Stimulated activated CD8-positive, alpha-beta memory T cell treated with anti-CD3 and anti-CD28 coated beads, Interleukin-15, amount 100 ng/mL, for 1 hour (primary cell): ENCODE data around the gene COBL.
A peak's percentile ranks its signal among the peaks of the same experiment; 100 is the strongest.

ENCODE experiments used
- DNase-seq: peaks from one replicate; pipeline ENCODE4 v3.0.0-alpha.2; 2020; ENCODE audit warnings: low read depth

The COBL gene

DNA sequence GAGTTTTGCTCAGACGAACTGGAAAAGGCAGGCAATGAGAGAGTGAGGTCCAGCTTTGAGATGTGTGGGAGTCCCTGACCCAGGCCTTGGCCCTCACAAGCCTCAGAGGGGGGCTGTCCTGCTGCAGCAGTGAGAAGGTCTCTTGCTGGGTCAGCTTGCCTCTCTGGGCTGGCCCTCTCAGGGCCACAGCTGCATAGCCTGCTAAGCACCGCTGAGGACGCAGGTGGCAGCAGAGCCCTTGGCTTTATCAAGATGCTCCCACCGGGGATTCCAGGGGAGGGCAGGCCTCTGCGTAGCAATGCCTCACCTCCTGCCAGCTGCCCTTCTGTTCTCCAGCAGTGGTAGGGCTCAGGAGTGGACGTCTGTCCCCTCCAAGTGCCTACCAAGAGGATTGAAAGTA, 128.7 kb downstream of the COBL start:
- DNase-seq = no peak

DNA sequence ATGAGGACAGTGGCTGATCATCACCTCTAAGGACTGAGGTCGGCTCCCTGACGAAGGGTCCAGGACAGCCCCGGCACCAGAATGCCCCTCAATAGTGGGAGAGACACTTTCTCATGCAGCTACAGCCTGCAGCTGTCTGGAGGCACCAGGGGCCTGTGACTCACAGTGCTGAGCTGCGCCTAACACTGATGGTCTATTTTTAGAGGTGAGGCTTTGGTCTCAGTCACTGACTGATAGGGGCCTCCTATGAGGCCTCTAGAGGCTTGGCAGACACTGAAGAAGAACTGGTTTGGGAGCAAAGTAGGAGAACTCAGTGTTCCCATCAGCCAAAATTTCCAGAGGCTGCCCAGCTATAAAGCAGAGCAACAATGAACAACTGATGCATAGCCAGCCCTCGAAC, 130.1 kb downstream of the COBL start:
- DNase-seq = no peak

DNA sequence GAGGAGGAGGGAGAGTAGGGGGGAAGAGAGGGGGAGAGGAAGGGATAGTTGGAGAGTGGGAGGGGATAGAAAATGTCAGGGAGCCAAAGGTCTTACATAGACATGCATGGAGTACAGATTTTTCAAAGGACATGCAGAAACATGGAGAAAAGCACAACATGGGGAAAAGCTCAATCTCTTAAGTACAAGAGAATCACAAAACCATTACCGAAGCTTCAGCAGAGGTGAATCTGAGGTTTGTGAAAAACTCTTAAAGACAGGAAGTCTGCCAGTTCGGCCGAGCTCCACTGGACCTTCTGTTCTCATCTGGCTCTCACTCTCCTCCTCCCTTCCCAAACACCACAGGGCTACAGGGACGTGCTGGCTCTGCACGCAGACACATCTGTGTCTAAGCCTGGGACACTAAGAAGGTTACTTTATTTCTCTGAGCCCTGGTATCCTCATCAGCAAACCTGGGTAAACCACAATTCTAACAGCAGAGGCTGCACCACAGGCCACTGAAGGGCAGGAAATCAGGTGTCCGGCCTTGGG, 133.9 kb downstream of the COBL start:
- DNase-seq = no peak

DNA sequence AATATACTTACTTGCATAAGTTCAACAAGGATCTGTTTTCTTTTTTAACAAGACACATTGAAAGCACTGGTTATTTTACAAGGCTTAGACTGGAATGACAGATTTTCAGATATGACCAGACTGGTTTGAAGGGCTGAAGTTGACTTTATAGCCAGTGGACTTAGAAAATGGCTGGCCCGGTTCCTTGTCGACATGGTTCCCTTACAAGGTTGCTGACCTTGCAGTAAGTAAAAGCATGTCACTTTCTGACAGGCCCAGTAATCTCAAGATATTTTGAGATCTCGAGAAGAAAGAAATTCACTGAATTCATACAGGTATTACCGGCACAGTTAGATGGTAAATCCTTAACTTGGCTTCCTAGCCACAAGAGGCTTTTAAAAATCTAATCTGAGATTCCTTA, 136.5 kb downstream of the COBL start:
- DNase-seq = no peak

DNA sequence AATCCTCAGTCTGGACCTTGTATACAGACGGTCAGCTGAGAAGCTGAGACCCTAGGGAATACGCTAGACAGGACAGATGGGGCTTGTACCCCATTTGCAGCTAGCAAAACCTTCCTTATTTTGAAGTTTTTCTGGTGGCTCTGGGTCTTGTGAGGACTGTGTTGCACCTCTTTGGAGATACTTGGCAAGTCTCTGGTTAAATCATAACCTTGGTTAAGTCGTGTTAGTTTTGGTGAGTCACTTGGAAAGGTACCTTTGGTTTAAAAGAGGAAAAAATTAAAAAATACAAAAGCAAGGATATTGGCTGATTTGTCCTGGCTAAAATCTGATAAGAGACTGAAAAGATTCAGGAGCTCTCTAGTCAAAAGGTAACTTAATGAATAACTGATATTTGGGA, 140.6 kb downstream of the COBL start:
- no peak for DNase-seq

DNA sequence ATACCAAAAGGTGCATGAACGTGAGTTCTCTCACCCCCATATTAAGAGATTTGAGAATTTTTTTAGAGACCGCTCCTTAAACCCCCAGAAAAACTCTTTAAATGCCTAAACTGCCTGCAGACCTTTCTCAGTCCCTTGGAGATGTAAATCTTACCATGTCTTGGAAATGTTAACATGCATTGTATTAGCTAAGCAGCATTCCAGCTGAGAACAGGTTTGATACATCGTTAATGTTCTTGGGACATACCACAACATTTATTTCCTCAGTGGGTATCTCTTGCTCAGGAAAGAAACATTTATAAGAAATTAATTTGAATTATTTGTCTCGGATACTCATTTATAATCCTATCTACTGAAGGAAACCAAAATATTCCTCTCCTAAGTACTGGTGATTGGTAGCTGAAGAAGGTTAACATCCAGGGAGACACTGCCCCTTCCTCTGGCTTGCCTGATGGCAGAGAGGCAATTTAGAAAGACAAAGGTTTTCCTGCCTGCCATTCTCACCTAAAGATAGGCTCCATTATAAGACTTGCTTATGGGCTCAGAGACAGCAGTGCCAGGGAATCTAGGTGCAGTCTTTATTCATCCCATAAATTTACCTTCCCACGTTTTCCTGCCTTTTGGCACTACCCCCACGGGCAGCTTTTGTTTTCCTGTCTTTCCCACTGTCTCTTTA, 141.2 kb downstream of the COBL start:
- no peak for DNase-seq

DNA sequence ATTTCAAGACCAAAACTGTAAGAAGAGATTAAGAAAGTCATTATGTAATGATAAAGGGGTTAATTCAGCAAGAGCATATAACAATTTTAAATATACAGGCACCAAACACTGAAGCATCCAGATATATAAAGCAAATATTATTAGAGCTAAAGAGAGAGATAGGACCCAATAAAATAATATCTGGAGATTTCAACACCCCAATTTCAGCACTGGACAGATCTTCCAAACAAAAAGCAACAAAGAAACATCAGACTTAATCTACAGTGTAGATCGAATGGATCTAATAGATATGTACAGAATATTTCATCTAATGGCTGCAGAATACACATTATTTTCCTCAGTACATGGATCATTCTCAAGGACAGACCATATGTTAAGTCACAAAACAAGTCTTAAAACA, 151.3 kb downstream of the COBL start:
- DNase-seq = no peak

DNA sequence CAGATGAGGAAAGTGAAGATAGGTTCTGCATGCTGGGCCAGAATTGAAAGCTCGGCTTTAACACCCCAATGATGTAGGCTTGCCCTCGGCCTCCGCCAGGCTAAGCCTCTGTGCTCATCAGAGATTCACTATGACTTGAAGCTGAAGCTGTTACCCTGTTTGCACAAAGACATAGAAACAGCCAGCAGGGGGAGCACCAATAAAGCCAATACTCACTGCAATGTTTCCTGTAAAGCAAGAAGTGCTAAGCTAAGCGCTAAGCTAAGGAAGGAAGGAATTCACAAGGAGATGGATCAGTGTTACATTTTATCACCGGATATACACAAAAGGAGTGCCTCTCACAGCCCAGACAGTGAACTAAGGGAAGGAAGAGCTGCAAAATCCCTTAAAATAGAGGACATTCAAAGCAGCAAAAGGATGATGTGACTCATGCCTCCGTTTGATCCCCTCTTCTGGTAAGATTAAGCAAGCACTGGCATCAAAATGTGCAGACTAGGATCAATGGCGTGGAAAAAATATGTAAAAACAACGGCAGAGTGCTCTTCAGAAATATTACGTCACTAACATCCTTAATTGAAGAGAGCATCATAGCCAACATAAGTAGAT, 153.8 kb downstream of the COBL start:
- DNase-seq = peak; percentile 41

DNA sequence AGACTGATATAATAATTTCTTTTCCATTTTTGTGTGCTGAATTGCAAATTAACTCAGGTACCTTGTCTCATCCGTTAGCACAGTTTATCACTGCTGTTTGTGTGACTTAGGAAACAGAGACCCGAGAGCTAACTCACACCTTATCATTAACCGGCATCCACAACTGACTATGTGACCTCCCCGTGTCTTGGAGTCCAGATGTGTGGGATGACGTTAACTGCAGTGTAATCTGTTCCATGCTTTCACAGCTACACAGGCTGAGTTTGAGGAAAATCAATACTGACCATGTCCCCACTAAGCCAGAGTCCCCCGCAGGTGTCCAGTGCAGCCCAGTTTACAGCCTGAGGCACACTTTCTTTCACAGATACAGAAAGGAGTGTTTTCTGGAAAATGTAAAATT, 154.7 kb downstream of the COBL start:
- DNase-seq = no peak

DNA sequence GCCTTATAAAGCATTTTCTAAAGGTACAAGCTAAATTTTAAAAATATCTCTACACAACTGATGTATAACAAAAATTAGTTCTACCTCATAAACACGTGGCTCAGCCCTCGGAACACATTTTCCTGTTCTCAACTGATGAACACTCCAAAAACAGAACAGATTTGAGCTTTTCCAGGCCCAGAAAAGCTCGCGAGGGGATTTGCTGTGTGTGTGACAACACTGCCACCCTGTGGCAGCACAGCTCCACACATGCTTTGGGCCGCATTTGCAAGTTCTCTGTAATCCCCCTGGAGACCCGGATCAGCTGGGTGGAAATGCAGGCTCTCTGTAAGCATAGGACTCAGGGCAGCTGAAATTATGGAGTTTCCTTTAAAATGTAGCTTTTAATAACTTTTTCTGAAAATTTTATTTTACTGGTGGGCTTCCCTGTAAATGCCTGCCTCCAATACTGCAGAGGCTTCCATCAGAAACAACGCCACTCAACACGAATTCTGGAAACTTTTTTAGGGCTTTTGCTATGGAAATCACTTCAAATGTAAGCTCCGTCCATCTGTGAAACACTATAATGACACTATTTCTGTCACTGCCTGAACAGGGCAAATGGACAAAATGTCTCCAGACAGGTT, 155.5 kb downstream of the COBL start:
- DNase-seq = peak; percentile 17

DNA sequence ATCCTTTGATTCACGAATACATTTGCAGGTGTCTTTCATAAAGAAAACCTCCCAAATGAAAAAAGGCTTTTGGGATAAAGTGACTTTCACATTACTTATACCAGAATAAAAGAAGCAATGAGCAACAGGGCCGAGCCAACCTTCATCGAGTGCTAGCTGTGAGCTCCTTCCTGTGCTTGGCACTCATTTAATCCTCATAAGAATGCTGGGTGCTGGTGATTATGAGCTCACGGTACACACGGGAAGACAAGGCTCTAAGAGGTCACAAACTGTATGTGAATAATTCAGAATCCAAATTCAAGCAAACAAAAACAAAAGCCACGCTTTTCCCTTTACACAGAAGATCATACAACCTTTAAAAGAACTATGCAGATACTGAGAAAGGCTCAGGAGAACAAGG, 156.2 kb downstream of the COBL start:
- DNase-seq = no peak

DNA sequence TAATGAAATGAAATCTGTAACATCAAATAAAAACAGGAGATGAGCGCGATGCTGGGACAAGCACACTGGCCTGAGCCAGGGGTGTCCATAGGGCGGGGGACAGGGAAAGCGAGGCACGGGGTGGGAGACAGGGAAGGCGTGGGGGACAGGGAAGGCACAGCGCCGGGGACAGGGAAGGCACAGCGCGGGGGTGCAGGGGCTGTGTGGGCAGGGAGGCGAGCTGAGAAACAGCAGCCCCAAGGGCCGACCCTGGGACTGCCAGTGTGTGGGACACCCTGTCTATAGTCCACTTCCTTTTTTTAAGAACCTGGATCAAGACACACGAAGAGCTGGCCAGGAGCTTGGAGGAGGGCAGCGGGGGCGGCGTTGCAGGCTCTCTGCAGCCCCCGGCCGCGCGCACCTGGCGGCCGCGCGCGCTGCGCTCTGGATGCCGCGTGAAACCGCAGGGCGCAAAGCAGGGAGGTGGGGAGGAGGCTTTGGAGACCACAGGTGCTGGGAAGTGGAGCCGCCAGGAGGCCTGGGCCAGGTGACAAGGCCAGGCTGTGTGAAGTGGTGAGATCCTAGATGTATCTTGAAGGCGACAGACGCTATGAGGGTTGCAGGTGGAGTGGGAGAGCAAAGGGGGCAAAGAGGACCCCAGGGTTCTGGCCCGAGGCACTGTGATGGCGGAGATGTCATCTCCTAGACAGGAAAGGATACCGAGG, 157.7 kb downstream of the COBL start:
- no peak for DNase-seq

DNA sequence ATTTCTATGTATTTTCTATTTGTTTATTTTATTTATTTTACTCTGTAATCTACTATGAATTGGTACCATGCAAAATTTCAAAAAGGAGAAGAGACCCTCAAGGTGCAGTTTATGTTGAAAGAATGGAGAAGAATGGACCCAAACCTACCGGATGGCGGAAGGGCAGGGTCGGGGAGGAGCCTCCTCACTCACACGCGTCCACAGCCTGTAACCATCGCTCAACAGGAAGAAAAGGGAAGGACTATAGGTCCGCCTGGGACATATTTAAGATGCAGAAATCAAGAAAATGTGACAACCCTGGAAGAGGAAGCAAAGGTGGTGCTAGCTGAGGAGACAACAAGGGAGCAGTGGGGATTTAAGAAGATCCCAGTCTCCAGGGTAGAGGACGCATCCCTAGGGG, 158.4 kb downstream of the COBL start:
- DNase-seq = no peak

DNA sequence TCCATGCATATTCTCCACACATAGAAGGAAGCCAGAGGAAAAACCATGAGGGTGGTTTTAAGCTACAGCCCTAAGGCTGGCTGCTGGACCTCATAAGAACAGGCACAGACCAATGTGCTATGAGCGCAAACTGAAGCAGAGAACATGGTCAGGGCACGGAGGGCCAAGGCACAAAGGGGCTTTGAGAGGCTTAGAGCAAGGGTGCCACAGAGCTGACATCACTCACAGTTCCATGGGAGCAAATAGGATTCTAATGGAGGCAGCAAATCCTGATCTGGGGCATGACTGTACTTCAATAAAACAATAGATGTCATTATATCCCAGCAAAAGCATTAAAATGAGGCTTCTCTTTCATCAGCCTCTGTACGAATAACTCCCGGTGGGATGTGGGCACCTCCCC, 162.4 kb downstream of the COBL start:
- DNase-seq = no peak

DNA sequence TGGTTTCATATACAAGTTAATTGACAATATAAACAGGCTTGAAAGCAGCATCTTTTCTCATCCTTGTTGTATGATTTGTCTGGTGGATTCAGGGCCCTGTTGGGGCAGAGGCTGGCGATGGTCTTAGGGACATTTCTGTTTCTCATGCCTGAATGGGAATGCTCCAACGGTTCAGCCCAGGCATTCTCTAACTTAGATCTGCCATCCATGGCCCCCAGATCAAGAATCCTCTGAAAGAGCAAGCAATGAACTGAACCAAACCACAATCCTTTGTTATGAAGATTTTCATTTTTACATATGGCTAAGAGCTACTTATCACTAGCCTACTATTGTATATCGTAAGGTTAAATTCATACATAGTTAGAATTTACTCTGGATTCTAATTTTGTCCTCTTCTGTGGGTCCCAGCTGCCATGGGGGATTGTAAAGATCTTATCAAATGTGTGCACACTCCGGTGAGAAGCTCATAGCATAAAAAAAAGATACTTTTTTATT, 163.9 kb downstream of the COBL start:
- DNase-seq = no peak

DNA sequence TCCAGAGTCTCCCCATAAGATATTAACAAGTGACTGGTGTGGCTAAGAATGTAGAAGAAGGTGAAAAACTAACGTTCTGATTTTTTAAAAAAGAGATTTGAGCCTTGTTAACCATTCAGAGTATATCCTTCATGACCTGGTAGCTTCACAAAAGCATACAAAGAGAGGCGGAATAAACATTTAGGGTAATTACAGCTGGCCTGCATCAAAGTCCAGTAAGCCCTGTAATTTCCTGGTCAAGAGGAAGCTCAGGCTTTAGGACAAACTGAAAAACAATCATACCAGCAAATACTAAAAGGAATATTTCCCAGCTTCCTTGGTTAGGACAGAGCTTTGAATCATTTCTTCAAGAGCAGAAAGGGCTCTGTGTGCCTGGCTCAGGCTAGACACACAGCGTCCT, 165.2 kb downstream of the COBL start:
- DNase-seq = no peak

DNA sequence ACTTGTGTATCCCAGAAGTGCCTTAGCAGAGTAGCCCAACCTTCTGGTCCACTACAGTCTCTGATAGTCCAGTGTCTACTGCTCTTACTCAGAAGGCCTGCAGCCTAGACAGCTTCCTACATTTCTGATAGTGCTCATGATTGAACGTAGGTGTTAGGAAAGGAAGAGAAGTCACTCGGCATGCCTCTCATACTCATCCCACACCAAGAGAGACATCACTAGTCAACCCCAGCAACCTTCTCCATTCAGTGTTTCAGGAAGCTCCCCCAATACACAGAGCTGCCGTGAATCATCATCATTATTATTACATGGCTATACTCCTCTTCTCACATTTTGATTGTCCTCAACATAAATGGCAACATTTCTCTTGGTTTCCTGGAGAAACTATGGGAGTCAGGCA, 166.4 kb downstream of the COBL start:
- DNase-seq = no peak

DNA sequence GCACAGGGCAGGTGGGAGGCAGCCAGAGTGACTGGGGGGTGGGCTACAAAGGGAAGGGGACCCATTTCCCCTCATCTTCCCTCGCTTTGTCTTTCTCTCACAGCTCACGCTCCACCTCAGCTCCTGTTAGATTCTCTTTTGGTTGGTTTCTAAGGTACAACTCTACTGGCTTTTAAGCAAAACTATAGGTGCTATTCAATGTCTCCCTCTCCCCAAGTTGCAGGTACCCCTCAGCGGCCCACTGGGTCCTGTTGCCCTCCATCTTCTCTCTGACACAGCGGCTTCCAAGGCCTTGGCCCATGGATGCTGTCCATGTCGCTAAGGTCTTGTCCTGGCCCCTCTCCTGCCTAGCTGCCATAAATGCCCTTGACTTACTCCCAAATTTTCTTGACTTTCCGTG, 168.4 kb downstream of the COBL start:
- DNase-seq = no peak

DNA sequence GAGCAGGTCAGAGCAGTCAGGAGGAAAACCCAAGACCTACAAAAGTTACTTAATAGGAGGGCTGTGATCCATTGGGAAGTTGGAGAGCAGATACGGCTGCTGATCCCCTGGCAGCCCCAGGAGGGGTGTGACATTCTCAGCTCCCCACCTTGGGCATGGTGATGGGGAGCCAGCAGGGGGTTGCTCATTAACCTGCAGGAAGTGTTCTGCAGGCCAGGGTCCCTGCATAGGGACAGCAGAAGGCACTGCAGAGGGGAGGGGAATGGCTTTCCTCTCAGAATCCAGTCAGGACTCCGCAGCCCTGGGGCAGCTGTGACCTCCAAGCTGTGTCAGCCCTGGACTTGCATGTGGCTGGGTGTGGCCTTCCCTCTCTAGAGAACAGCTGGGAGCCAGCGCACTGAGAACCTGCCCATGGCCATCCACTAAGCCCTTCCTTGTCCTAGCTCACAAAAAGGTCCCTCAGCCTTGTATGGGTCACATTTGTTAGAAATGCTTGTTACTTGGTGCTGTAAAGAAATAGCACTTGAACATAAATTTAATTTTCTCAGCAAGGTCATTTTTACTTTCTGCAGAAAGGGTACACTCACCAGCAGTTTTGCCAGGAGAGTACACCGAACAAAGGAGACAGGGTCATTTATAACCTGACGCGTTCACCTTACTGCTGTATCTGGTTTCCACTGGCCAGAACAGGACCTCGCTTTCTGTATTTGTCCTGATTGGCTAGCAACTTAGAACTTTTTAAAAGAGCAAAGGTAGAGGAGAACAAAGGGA, 169.6 kb downstream of the COBL start:
- no peak for DNase-seq

DNA sequence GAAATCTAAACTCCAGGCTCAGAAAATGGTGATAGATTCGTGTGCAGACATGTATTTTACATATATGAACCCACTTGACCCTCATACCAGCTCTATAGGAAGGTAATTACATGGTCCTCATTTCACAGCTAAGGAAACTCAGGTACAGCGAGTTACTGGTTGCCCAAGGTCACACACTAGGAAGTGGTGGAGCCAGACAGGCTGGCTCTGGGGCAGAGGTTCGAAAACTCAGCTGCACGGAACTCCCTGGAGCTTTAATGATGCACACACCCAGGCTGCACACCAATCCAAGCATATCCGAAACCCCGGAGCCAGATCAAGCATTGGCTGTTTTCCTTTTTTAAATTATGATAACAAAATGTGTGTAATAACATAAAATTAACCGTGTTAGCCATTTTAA, 172.4 kb downstream of the COBL start:
- no peak for DNase-seq

DNA sequence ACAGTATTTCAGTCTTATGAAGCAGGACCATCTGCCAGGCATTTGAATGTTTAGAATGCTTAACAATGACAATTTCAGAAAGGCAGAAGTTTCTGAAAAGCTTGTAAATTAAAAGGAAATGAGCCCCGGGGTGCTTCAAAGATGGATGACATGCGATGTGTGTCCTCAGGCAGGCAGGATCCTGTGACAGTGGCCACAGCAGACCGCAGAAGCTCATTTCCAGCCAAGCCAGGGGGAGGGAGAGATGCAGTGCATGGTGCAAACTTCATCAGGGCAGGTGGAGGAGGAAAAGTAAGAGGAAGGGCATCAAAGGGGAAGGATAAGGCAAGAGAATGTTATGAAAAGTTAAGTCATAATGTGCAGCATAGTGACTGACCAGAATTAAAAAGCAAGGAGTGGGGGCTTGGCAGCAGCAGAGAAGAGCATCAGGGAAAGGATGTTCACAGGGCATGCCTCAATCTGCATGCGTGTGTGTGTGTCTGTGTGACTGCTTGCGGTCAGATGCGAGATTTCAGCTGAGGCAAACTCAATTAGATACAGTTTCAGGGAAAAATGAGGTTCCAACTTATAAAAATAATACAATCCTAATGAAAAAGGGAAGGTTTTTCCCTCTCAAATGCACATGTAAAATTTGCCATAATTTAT, 173.7 kb downstream of the COBL start:
- no peak for DNase-seq
